Thymus (tissue), 11 donors: ENCODE results near the gene PPIP5K1. TPM values are rescaled to one million over a fixed set of nuclear protein-coding genes. Genes with fewer than 3 reads are reported as not detected.
"Not testable (repeated sequence)": the region's sequence is repeated elsewhere in the genome, so short reads cannot be mapped to it uniquely, and the experiment has no call there.

Source experiments
- DNase-seq, 9 donors: peaks; one replicate each; pipeline ENCODE4 v3.0.0-alpha.2; 2013; ENCODE audit warnings: low spot score in 9 of 9, low read depth in 6 of 9, missing footprints in 1 of 9
- H3K27ac ChIP-seq, 2 donors: one replicate each; pipeline ENCODE4 v1.5.1; 2013; ENCODE audit warnings: control low read depth in 1 of 2, low read depth in 1 of 2, low read length in 1 of 2, mild to moderate bottlenecking in 1 of 2, moderate library complexity in 1 of 2
- H3K27me3 ChIP-seq, 2 donors: one replicate each; pipeline ENCODE4 v1.5.1; 2013; ENCODE audit warnings: low read length in 1 of 2; ENCODE audit not compliant: control insufficient read depth in 2 of 2, insufficient read depth in 1 of 2
- H3K36me3 ChIP-seq, 2 donors: one replicate each; pipeline ENCODE4 v1.5.1; 2013; ENCODE audit warnings: low read length in 1 of 2, mild to moderate bottlenecking in 1 of 2, moderate library complexity in 1 of 2; ENCODE audit not compliant: control insufficient read depth in 2 of 2, insufficient read depth in 2 of 2
- H3K4me1 ChIP-seq, 2 donors: one replicate each; pipeline ENCODE4 v1.5.1; 2013; ENCODE audit warnings: low read length in 2 of 2; ENCODE audit not compliant: control insufficient read depth in 2 of 2, insufficient read depth in 2 of 2
- H3K4me3 ChIP-seq, 2 donors: one replicate each; pipeline ENCODE4 v1.5.1; 2013; ENCODE audit warnings: low read length in 2 of 2, control low read depth in 1 of 2, mild to moderate bottlenecking in 1 of 2
- H3K9me3 ChIP-seq, 2 donors: one replicate each; pipeline ENCODE4 v1.5.1; 2013; ENCODE audit warnings: low read length in 1 of 2, mild to moderate bottlenecking in 1 of 2; ENCODE audit not compliant: control insufficient read depth in 2 of 2, insufficient read depth in 1 of 2
- WGBS: extraction: QIAGEN DNeasy Blood & Tissue Kit; methylation state at CpG from one replicate; pipeline ENCODE4 v1.1.7; 2013; 5-methylcytosine and 5-hydroxymethylcytosine counted together
- polyA plus RNA-seq: library from polyadenylated mRNA; stranded (reverse); fragments of 200-250 nt; gene quantifications from one replicate; pipeline ENCODE4 v1.2.3, GENCODE V29; 2013
- total RNA-seq: library from RNA; stranded (reverse); fragments of 120-200 nt; gene quantifications from one replicate; pipeline ENCODE4 v1.2.4, GENCODE V29; 2013
- donor health status: healthy.

The PPIP5K1 gene
- total and polyA plus RNA-seq, 2 donors = 4.6 to 5.7 TPM

DNA sequence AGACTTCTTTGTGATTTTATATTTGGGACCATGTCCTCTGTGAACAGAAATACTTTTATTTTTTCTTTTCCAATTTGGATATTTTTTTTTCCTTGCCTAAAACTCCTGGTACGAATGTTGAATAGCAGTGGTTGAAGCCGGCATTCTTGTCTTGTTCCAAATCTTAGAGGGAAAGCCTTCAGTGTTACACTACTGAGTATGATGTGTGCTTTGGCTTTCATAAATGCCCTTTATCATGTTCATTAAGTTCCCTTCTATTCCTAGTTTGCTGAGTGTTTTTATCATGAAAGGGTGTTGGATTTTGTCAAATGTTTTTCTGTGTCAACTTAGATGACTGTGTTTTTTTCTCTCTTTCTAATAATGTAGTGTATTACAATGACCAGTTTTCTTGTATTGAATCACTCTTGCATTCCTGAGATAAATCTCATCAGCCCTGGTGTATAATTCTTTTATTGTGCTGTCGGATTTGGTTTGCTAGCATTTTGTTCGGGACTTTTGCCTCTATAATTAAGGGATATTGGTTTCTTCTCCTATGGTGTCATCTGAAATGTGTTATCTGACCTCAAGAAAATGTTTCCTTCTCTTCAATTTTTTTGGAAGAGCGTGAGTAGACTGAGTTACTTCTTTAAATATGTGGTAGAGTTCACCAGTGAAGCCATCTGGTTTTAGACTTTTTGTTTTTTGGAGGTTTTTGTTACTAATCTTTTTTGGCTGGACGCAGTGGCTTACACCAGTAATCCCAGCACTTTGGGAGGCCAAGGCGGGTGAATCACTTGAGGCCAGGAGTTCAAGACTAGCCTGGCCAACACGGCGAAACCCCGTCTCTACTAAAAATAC lies 39.3 kb downstream of the PPIP5K1 start:
- H3K36me3 ChIP-seq = no peaks in the 10 kb centered on the region
- H3K27me3 ChIP-seq = no peaks in the 10 kb centered on the region
- no peak overlapping the region for H3K27ac ChIP-seq
- 87% methylated on average over 10 of the region's 10 CpGs for WGBS
- H3K4me1 ChIP-seq = no peaks in the 10 kb centered on the region
- no peaks in the 10 kb centered on the region for H3K9me3 ChIP-seq
- DNase-seq = no peak
- no peak overlapping the region for H3K4me3 ChIP-seq

DNA sequence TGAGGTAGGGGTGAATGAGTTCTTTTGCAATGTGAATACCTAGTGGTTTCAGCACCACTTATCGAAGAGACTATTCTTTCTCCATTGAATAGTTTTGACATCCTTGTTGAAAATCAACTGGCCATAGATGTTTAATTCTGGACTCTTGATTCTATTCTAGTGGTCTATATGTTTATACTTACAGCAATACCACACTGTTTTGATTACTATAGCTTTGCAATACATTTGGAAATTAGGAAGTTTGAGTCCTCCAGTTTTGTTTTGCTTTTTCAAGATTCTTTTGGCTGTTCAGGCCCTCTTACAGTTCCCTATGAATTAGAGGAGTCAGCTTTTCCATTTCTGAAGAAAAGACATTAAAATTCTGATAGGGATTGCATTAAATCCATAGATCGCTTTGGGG lies 42.5 kb downstream of the PPIP5K1 start:
- DNase-seq = no peak
- Histone ChIP-seq H3K4me1 (no peaks in the 10 kb centered on the region), H3K27me3 (no peaks in the 10 kb centered on the region), H3K27ac (no peak overlapping the region), H3K4me3 (no peak overlapping the region), H3K9me3 (no peaks in the 10 kb centered on the region), H3K36me3 (no peaks in the 10 kb centered on the region)
- WGBS = 97% methylated on average over 2 of the region's 2 CpGs

DNA sequence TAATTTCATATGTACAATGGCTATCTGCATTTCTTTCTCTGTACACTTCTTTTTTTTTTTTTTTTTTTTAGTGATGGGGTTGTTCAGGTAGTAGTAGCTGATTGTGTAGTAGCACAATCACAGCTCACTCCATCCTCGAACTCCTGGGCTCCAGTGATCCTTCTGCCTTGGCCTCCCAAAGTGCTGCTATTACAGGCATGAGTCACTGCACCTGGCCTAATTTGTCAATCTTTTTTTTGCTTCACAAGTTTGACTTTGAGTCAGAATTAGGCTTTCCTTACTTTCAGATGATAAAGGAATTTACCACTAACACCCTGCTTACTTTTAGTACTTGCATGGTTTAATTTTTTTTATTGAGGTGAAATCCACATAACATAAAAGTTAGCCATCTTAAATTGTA lies 44.6 kb downstream of the PPIP5K1 start:
- 100% methylated on average over 1 of the region's 1 CpG for WGBS
- Histone ChIP-seq H3K27me3 (no peaks in the 10 kb centered on the region), H3K4me1 (no peaks in the 10 kb centered on the region), H3K27ac (no peak overlapping the region), H3K9me3 (no peaks in the 10 kb centered on the region), H3K4me3 (no peak overlapping the region), H3K36me3 (no peaks in the 10 kb centered on the region)
- DNase-seq = no peak

DNA sequence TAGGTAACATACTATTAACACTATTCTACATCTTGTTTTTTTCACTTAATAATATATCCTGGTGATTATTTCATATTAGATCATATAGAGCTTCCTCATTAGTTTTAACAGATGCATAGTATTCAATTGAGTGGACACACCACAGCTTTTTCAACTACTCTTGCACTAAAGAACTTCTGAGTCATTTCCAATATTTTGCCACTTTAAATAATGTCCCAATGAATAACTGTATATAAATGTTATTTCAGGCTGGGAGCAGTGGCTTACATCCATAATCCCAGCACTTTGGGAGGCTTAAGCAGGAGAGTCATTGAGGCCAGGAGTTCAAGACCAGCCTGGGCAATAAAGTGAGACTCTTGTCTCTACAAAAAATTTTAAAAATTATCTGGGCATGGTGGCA lies 45.7 kb downstream of the PPIP5K1 start:
- no peaks in the 10 kb centered on the region for H3K4me1 ChIP-seq
- no peak overlapping the region for H3K27ac ChIP-seq
- no peaks in the 10 kb centered on the region for H3K36me3 ChIP-seq
- H3K4me3 ChIP-seq = no peak overlapping the region
- H3K9me3 ChIP-seq = no peaks in the 10 kb centered on the region
- H3K27me3 ChIP-seq = no peaks in the 10 kb centered on the region
- no peak for DNase-seq

DNA sequence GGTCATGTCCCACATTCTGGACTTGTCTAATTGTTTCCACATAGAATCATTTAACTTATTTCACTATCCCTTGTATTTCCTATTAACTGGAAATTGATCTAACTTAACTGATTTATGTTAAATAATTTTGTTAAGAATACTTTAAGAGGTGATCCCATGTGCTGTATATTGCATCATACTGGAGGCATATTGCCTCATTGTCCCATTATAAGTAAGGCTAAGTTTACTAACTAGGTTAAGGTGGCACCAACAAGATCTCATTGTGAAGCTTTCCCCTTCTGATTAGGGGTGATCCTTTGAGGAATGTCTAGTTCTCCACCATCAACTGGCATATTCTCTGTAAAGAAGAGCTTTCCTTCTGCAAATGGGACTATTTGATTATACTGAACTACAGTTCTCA lies 48.2 kb downstream of the PPIP5K1 start:
- no peaks in the 10 kb centered on the region for H3K36me3 ChIP-seq
- no peaks in the 10 kb centered on the region for H3K9me3 ChIP-seq
- H3K27ac ChIP-seq = no peak overlapping the region
- H3K4me3 ChIP-seq = no peak overlapping the region
- no peaks in the 10 kb centered on the region for H3K27me3 ChIP-seq
- no peak for DNase-seq
- H3K4me1 ChIP-seq = no peaks in the 10 kb centered on the region

DNA sequence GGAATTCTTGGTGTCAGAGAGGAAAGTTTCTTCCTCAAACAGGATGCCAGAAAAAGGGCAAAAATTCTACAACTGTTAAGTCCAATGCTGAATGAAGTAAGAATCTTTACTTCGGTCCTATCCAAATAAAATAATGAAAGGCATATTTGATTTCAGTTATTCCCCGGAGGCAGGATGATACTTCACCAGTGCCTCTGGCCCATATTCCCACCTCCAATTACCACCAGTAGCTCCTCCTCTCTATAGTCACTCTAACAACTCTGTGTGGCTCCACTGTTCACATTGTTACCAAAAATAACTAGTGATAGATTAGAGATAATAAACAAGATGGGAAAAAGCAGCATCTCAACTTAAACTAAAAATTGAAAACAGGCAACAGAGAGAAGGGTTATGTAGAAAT lies 51.9 kb downstream of the PPIP5K1 start:
- Histone ChIP-seq H3K27me3 (no peaks in the 10 kb centered on the region), H3K4me3 (no peak overlapping the region), H3K9me3 (no peaks in the 10 kb centered on the region), H3K4me1 (no peaks in the 10 kb centered on the region), H3K27ac (no peak overlapping the region), H3K36me3 (peaks cover 3 to 11% of the 10 kb centered on the region in 2 donors)
- DNase-seq = no peak
- 96% methylated on average over 2 of the region's 2 CpGs for WGBS

DNA sequence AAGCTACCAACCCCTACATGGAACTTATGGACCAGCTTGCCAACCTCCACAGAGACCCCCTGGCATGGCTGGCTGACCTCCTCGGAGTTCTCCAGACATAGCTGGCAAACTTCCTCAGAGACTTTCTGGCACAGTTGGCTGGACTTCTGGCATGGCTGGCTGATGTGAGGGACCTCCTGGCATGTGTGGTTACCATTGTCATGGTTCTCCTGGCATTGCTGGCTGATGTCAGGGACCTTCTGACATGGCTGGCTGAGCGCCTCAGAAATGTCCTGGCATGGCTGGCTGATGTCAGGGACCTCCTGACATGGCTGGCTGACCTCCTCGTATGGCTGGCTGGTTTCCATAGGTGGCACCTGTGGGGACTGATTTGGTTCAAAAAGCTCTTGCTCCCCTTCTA lies 55.1 kb downstream of the PPIP5K1 start:
- no peak for DNase-seq
- Histone ChIP-seq H3K27ac (no peak overlapping the region), H3K4me3 (no peak overlapping the region), H3K36me3 (peaks cover 15 to 27% of the 10 kb centered on the region in 2 donors), H3K27me3 (no peaks in the 10 kb centered on the region), H3K4me1 (peaks cover 0 to 2% of the 10 kb centered on the region in 2 donors), H3K9me3 (no peaks in the 10 kb centered on the region)
- WGBS = 97% methylated on average over 3 of the region's 3 CpGs

DNA sequence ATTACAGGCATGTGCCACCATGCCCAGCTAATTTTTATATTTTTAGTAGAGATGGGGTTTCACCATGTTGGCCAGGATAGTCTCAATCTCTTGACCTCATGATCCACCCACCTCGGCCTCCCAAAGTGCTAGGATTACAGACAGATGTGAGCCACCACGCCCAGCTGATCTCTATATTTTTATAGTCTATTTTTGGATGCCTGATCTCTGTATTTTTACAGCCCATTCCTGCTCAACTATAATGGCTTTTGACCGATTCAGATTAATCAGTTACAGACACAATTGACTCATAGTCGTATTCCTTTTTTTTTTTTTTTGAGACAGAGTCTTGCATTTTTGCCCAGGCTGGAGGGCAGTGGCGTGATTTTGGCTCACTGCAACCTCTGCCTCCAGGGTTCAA lies 57.2 kb downstream of the PPIP5K1 start:
- 97% methylated on average over 5 of the region's 5 CpGs for WGBS
- H3K9me3 ChIP-seq = not testable (repeated sequence)

DNA sequence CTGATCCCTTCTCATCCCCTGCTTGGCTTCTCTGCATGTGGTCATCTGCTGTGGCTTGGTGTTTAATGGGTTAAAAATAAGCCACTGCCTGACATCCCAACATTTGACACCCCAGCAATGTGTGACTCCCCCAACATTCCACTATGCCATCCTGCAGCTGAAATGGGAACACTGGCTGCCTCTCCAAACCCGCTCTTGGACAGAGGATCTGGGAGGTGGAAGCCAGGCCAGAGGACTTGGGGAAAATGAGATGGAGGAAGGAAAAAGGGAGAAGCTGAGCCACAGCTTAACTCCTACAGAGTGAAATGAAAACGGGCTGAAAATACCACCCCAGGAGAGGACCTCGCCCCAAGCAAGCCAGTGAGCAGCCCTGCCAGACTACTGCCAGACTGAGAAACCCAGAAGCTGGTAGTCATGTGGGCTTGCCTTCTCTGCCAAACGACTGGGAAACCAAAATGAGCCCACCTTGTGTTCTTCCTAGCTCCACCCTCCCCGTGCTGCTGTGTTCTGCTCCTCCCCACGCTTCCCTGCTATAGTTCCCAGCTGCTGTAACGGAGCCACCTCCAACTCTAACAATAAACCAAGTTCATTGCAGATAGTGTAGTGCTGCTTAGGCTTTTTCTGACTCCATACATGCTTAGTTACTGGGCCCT lies 58.9 kb downstream of the PPIP5K1 start:
- 77% methylated on average over 7 of the region's 7 CpGs for WGBS
- no peaks in the 10 kb centered on the region for H3K27me3 ChIP-seq
- no peak overlapping the region for H3K27ac ChIP-seq
- no peak overlapping the region for H3K4me3 ChIP-seq
- peaks cover 0 to 2% of the 10 kb centered on the region in 2 donors for H3K4me1 ChIP-seq
- H3K9me3 ChIP-seq = no peaks in the 10 kb centered on the region
- H3K36me3 ChIP-seq = peaks cover 44 to 65% of the 10 kb centered on the region in 2 donors
- no peak for DNase-seq

More for the DNA sequence above, 57.2 kb downstream of the PPIP5K1 start:
- not testable (repeated sequence) for H3K4me1 ChIP-seq, DNase-seq, H3K27me3 ChIP-seq, H3K27ac ChIP-seq, H3K4me3 ChIP-seq
- H3K36me3 ChIP-seq = peaks cover 33 to 48% of the 10 kb centered on the region in 2 donors
